NCI-H748 treated with DMSO at 0.1 percent for 48 hours (cell line): ENCODE data around the gene COPG2.
"Not testable (repeated sequence)": the region's sequence is repeated elsewhere in the genome, so short reads cannot be mapped to it uniquely, and the experiment has no call there.

Experiments
- DNase-seq: peaks from one replicate; lab custom pipeline; 2025; lab: John Stamatoyannopoulos, UW

The COPG2 gene, protein sequence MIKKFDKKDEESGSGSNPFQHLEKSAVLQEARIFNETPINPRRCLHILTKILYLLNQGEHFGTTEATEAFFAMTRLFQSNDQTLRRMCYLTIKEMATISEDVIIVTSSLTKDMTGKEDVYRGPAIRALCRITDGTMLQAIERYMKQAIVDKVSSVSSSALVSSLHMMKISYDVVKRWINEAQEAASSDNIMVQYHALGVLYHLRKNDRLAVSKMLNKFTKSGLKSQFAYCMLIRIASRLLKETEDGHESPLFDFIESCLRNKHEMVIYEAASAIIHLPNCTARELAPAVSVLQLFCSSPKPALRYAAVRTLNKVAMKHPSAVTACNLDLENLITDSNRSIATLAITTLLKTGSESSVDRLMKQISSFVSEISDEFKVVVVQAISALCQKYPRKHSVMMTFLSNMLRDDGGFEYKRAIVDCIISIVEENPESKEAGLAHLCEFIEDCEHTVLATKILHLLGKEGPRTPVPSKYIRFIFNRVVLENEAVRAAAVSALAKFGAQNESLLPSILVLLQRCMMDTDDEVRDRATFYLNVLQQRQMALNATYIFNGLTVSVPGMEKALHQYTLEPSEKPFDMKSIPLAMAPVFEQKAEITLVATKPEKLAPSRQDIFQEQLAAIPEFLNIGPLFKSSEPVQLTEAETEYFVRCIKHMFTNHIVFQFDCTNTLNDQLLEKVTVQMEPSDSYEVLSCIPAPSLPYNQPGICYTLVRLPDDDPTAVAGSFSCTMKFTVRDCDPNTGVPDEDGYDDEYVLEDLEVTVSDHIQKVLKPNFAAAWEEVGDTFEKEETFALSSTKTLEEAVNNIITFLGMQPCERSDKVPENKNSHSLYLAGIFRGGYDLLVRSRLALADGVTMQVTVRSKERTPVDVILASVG

GRCh38 chr7:130668258-130669084 lies at the start of gene COPG2:
Gene COPG2 (minus strand): TSS chr7:130668748. CDS start chr7:130668668, 80 bp downstream.
- DNase-seq = peak; percentile 72

GRCh38 chr7:130712416-130712815 lies 43.9 kb upstream of the COPG2 start:
- no peak for DNase-seq

GRCh38 chr7:130708766-130709165 lies 40.2 kb upstream of the COPG2 start:
- DNase-seq = no peak

- DNase-seq = no peak
These were observed 39.5 kb upstream of the COPG2 start for GRCh38 chr7:130708001-130708400.

GRCh38 chr7:130703851-130704250 lies 35.3 kb upstream of the COPG2 start:
- DNase-seq = no peak

DNA sequence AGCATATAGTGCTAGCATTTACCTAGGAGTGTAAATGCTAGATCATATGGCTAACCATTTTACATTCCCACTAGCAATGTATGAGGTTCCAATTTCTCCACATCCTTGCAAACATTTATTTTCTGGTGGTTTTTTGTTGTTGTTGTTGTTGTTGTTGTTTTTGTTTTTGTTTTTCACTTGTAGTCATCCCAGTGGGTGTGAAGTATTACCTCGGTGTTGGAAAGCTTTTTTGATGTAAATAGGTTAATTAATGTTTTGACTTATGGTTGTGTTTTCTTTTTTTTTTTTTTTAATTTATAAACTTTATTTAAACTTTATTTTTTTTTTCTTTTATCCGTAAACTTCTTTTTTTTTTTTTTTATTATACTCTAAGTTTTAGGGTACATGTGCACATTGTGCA lies 33.1 kb upstream of the COPG2 start:
- DNase-seq = no peak

- no peak for DNase-seq
These were observed 32.2 kb upstream of the COPG2 start for GRCh38 chr7:130700760-130701159.

- DNase-seq = no peak
These were observed 31.1 kb upstream of the COPG2 start for GRCh38 chr7:130699686-130700085.

DNA sequence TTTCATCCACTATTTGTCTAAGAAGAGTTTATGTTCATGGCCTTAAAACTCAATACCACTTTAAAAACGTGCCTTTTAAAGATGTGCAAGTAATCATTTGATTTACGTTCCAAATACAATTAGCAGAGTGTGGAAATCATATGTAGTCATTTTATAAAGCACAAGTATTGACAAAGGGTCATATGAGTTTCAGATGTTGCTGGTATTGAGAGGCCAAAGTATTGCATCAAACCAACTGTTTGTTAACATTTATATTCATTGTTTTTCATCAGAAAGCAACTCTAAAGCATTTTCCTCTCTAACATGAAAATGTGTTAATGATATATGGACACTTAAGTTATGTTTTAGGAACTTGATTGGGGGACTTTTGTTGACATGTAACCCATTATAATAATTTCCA lies 29.3 kb upstream of the COPG2 start:
- DNase-seq = no peak

DNA sequence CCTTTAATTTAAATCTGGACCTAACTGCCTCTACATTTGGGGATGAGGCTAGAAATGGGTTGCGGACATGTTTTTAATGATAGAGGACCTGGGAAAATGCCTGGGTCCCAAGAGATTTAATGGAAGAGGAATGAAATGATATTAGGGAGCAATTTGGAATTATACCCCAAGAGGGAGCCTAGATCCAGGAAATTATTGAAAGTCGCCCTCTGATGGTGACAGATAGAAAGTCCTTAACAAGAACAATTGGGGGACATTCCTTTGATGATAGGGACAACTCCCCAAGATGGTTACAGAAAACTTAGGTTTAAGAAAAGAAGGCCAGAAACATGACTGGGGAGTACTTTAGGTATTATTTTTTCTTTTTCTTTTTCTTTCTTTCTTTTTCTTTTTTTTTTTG lies 27.3 kb upstream of the COPG2 start:
- peak; percentile 17 for DNase-seq

GRCh38 chr7:130692396-130692795 lies 23.8 kb upstream of the COPG2 start:
- not testable (repeated sequence) for DNase-seq

GRCh38 chr7:130689683-130690082 lies 21.1 kb upstream of the COPG2 start:
- DNase-seq = no peak

DNA sequence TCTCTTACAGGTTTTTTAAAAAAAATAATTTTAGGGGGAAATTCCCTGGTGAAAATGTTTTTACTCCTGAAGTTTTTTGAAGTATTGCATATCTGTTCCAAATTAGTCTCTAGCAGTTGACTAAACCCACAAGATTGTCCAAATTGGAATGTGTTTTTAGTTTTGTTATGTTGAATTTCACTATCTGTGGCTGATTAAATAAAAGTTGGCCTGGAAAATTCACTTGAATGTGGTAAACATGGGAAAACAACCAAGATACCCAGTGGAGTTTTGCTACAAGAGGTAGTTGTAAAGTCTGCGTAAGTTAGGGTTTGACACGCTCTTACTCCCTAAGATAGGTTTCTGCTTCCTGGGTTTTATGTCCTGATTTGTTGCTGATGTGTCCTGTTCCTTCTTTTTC lies 14.5 kb upstream of the COPG2 start:
- no peak for DNase-seq

DNA sequence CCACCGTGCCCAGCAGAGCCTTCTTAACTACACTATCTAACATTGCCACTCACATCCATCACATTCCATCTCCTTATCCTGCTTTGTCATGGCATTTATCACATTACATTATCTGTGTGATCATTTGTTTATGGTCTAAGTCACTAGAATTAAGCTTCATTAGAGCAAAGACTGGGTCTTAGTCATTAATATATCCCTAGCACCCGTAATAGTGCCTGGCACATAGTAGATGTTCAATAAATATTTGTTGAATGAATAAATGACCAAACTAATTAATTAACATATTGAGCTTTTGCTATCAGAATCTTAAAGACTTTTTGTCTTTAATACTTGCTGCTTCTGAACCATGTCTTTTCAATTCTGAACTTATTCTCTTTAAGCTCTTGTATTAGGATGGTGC lies 5.9 kb upstream of the COPG2 start:
- no peak for DNase-seq

DNA sequence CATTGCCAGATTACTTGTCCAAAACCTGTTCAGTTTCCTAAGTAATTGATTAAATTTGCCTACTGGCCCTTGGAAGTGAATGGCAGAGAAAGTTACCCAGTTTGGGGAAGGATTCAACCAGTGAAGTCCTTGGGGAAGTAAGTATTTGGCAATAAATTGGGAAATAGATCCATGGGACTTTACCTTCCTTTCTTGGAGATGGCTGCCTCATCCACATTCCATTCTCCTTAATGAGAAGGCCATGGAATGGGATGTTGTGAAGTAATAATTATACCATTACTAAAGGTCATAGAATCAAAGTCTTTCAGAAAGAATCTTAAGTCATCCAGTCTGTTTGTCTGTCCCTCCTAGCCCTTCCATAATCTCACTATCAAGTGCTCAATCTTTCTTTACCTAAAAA lies 4.5 kb upstream of the COPG2 start:
- DNase-seq = no peak

DNA sequence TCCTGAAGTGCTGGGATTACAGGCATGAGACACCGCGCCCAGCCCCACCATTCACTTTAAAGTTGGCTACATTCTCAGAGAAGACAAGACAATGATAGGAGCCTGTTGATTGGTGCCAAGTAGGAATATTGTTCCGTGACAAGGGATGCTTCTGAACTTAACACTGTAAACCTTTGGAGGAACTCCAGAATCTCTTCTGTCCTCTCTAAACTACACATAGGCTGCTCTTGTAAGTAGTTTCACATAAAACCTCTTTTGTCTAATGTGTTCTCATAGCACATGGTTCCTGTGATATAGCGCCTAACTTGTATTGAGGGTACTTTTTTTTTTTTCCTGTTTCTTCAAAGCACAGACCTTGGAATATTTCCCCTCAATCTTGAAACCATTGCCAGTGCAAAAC lies 3.6 kb upstream of the COPG2 start:
- no peak for DNase-seq

DNA sequence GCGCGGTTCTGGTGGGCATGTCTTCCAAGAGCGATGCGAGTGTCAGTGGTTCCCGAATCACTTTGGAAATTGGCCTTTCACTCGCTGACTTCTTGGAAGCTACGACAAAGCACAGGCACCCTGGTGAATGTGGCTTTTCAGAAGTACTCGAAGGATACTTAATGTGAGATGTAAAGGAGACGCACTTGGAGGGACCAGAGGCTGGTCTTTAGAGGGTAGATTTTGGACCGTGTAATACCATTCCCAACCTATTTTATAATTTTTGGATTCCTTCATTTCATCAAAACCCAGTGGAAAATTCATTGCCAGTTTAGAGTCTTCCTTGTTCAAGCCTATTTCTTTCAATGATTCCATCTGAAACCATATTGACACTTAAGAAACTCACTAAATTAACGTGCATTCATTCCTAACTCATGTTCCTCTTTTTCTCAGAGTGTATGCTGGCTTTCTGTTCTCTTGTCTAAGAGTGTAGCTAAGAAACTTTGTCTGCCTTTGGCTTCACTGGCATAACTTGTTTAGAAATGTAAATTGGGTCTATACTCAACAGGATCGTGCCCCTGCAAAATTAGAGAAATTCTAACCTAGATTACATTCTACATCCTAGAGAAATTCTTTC lies 645 bp upstream of the COPG2 start:
- DNase-seq = no peak

- DNase-seq = no peak
These were observed 823 bp downstream of the COPG2 start for GRCh38 chr7:130667593-130668257.

- DNase-seq = no peak
These were observed 6.1 kb downstream of the COPG2 start for GRCh38 chr7:130662426-130662825.

DNA sequence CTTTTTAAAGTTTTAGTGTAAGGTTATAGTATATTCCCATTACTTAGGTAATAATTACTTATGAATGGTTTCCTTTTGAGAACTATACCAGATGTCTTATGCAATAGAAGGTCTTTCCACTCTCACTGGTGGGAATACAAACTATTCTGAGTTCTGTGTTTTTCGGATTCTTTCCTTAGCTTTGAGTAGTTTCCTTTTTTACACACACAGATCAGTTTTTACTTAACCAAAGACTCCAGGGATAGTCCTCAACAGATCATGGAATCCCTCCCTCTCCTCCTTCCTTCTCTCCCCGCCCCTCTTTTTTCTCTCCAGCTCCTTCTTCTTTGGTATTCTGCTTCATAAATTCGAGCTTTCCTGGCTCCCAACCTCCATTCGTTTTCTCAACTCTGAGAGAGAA lies 13.3 kb downstream of the COPG2 start:
- no peak for DNase-seq

- DNase-seq = no peak
These were observed 13.7 kb downstream of the COPG2 start for GRCh38 chr7:130654850-130655249.
